MM.1S (cell line): Measurements from ENCODE around the gene USF2.

Experiments
- CTCF ChIP-seq: fragments of 300-600 bp; sonication (generic); IDR thresholded peaks from 2 replicates; pipeline ENCODE4 v1.5.1; 2016; ENCODE audit warnings: antibody characterized with exemption, low read length, mixed read lengths
- EZH2 ChIP-seq: fragments of 300-600 bp; sonication (generic); optimal IDR thresholded peaks from 2 replicates; pipeline ENCODE3; 2017; ENCODE audit warnings: low read depth, mild to moderate bottlenecking, antibody characterized with exemption, low read length, mixed read lengths
- EZH2phosphoT487 ChIP-seq: fragments of 300-600 bp; sonication (generic); IDR thresholded peaks from 2 replicates; pipeline ENCODE4 v1.6.1; 2018; ENCODE audit warnings: antibody characterized with exemption, low read length

- TF ChIP-seq EZH2phosphoT487, result no peak
- no peak for TF ChIP-seq CTCF
- no peak for TF ChIP-seq EZH2
These were observed 12.2 kb upstream of the USF2 start for GRCh38 chr19:35256566-35256965.
